Measurements from ENCODE around the gene MACIR. TPM values are rescaled to one million over a fixed set of nuclear protein-coding genes. Genes with fewer than 3 reads are reported as not detected.

Gene MACIR
- total and polyA plus RNA-seq, 10 of the 15 experiments (the other 5 are each of a cell fraction or from before 2014, with no cell fraction given) = 2.1 to 16.1 (median 10.8) TPM

DNA sequence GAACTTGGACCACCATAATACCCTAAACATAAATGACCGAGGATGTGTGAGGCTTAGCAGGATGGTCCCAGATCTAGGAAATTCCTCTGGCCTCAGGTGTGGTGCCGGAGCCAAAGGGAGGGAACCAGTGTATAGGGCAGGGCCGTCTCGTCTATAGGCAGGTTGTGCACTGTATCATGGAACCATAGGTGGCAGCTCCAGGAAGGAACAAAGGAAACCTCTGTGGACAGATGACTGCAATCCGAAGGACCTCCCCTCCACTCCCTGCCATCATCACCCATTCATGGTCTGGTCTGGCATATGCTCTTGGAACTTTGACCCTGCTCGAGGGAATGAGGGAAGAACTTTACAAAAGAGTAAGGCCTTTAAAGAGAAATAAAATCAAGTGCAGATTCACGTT, 2.9 kb upstream of the MACIR start:
- H3K36me3 ChIP-seq (ENCODE audit: control insufficient read depth in 2 of 2, insufficient read depth in 2 of 2, low read length in 1 of 2) = no peaks in the 10 kb centered on the region
- ChIA-PET POLR2A (interaction anchor here (1.2 kb wide), 1 partner anchor 219 kb away, joined by 3 read pairs; no protein-coding TSS in a partner anchor), CTCF (interaction anchor here (0.9 to 7.7 kb wide), 16 partner anchors 13 to 575 kb away, joined by 3 to 77 read pairs (median 5); no protein-coding TSS in a partner anchor), RAD21 (ENCODE audit: unreplicated experiment) (interaction anchor here (0.7 to 3.3 kb wide), 4 partner anchors 23 to 219 kb away, joined by 3 to 21 read pairs (median 5); no protein-coding TSS in a partner anchor), SMC1A (ENCODE audit: uncharacterized antibody, unreplicated experiment) (interaction anchor here (0.7 to 9.1 kb wide), 15 partner anchors 13 to 221 kb away, joined by 3 to 64 read pairs (median 4); no protein-coding TSS in a partner anchor)
- no peak overlapping the region for H3K4me3 ChIP-seq
- no peaks in the 10 kb centered on the region for H3K27me3 ChIP-seq (replicated peaks in 1 of 2; ENCODE audit: control insufficient read depth in 2 of 2, insufficient read depth in 2 of 2, low read length in 1 of 2)
- DNase-seq (ENCODE audit: low read depth, low spot score) (no peak), FAIRE-seq (no peak), ATAC-seq (no peak)
- TF ChIP-seq MEF2B (IDR thresholded peaks at IDR 0.05; ENCODE audit: partially characterized antibody, poor library complexity, severe bottlenecking) (no peak), NR2C1 (IDR thresholded peaks at IDR 0.05) (no peak), POLR2AphosphoS5 (IDR thresholded peaks at IDR 0.05; ENCODE audit: low read length) (no peak), EED (IDR thresholded peaks at IDR 0.05; ENCODE audit: low read depth) (no peak)
- TF ChIP-seq, protein P1, sequence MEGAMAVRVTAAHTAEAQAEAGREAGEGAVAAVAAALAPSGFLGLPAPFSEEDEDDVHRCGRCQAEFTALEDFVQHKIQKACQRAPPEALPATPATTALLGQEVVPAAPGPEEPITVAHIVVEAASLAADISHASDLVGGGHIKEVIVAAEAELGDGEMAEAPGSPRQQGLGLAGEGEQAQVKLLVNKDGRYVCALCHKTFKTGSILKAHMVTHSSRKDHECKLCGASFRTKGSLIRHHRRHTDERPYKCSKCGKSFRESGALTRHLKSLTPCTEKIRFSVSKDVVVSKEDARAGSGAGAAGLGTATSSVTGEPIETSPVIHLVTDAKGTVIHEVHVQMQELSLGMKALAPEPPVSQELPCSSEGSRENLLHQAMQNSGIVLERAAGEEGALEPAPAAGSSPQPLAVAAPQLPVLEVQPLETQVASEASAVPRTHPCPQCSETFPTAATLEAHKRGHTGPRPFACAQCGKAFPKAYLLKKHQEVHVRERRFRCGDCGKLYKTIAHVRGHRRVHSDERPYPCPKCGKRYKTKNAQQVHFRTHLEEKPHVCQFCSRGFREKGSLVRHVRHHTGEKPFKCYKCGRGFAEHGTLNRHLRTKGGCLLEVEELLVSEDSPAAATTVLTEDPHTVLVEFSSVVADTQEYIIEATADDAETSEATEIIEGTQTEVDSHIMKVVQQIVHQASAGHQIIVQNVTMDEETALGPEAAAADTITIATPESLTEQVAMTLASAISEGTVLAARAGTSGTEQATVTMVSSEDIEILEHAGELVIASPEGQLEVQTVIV (IDR thresholded peaks at IDR 0.05; ENCODE audit: borderline replicate concordance, partially characterized antibody) = no peak
- no peaks in the 10 kb centered on the region for H4K20me1 ChIP-seq (ENCODE audit: control insufficient read depth, insufficient read depth)
- in situ Hi-C loops (cut with MboI) = no loop called here
- no peak overlapping the region for H3K27ac ChIP-seq (ENCODE audit: control insufficient read depth, insufficient read depth)
- H3K9me3 ChIP-seq (replicated peaks; ENCODE audit: control insufficient read depth, insufficient read depth, low read length) = no peaks in the 10 kb centered on the region
- H2AFZ ChIP-seq (ENCODE audit: control insufficient read depth, low read depth, low read length) = no peak overlapping the region
- no peaks in the 10 kb centered on the region; the same call in 1 of the 2 replicates for H3K4me1 ChIP-seq (ENCODE audit: control insufficient read depth, insufficient read depth, low read length)
- intact Hi-C loops (cut with micrococcal nuclease; ENCODE audit: unreplicated experiment) = loop anchor here (1.0 kb wide), 1 partner anchor 220 kb away; no protein-coding TSS in a partner anchor
- no peak overlapping the region for H3K4me2 ChIP-seq (ENCODE audit: control insufficient read depth, insufficient read depth)
- BruUV-seq (replicated peaks) = no TSS peak
- H3K79me2 ChIP-seq (ENCODE audit: control insufficient read depth, insufficient read depth, low read length) = peaks cover 15% of the 10 kb centered on the region
- WGBS (ENCODE audit: insufficient coverage, insufficient replicate concordance, low lambda C conversion rate, missing lambda C conversion rate) = 60% methylated on average over 7 of the region's 7 CpGs
- H3K9ac ChIP-seq (ENCODE audit: control insufficient read depth, insufficient read depth, low read length) = no peak overlapping the region
